Lung microvascular endothelial cell (primary cell): ENCODE measurements around the gene GRIA4. TPM values are rescaled to one million over a fixed set of nuclear protein-coding genes. Genes with fewer than 3 reads are reported as not detected.

Experiments
- DNase-seq, 2 donors: peaks; one replicate each; pipeline versions ENCODE4 v3.0.0 to v3.0.0-alpha.2; 2010; ENCODE audit warnings: low read depth in 2 of 2
- total RNA-seq: library from RNA; depleted of rRNA; stranded (reverse); fragments of >200 nt; gene quantifications from 2 replicates; pipeline ENCODE4 v1.2.1, GENCODE V29; 2014

Gene GRIA4
- not detected in 2 replicates for total RNA-seq

DNA sequence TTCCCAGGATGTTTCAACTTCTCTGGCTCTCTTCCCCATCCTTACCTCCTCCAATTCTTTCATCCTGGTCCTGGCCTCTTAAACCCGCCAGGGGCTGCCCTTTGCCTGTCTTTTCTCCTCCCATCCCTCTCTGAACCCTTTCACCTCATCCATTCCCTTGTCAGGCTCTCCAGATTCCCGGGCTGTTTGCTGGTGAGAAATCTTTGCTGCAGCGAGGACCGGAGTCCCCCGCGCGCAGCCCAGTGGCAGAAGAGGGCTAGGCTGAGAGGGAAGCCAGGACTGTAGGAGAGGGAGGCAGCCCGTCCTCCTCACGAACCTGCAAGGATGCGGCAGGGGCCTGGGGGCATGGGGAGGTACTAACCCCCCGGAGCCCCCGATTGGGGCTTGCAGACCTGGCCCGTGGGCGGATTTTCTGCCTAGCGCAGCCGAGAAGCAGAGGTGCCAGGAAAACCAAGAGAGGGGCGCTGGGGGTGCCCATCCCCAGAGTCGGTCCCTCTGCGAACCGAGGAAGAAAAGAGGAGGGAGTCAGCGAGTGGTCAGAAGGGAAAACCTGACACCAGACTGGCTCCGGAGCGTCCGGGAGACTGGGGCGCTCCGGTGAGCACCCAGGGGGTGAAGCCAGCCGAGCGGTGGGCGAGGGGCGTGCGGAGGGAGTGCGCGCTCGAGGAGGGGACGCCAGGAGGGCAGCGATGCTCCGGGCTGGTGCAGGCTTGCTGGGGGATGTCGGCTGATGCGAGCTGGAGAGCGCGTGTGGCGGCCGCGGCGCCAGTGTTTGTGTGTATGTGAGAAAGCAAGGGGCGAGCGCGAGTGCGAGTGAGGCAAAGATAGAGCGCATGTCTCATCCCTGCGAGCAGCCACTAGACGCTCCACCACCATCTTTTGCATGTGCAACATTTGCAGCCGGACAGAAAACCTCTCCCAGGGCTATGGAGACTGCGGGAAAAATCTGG lies at the start of gene GRIA4:
TSS of gene GRIA4 (plus strand) at position 242 of the 950 bp plus-strand sequence. CDS start 925 bp downstream, outside the sequence.
- DNase-seq = peak; percentile 28 to 54

DNA sequence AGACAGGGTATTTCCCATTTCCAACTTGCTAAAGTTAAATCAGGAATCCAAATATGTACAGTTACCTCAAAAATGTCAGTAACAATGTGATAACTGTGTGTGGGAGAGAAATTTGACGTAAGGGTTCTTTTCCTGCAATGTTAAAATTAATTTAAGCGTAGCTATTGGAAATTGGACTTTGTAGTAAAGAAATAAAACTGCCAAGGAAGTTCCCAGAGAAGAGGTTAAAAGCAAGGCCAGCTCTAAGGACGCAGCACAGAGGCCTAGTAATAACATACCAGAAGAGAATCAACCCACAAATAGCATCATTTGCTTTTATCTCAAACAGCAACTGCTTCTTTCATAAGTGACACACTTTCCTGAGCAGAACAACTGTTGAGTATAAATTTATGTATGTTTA lies 36.8 kb upstream of the GRIA4 start:
- no peak for DNase-seq

- no peak for DNase-seq
Measured at GRCh38 chr11:105574974-105575373, 34.9 kb upstream of the GRIA4 start.

GRCh38 chr11:105577641-105578040 lies 32.2 kb upstream of the GRIA4 start:
- peak; percentile 1 to 28 for DNase-seq

GRCh38 chr11:105579111-105579510 lies 30.8 kb upstream of the GRIA4 start:
- peak in 1 of 2 donors; percentile 0 for DNase-seq

DNA sequence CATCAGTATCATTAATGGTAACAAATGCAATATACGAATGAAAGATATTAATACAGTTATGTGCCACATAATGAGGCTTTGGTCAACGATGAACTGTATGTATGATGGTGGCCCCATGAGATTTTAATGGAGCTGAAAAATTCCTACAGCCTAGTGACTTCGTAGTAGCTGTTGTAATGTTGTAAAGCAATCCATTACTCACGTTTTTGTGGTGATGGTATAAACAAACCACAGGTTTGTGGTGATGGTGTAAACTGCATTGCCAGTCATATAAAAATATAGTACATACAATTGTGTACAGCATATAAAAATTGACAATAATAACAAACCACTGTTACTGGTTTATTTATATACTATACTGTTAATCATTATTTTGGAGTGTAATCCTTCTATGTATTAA lies 27.4 kb upstream of the GRIA4 start:
- no peak for DNase-seq

- DNase-seq = peak; percentile 23 to 38
Measured at GRCh38 chr11:105588001-105588400, 21.9 kb upstream of the GRIA4 start.

DNA sequence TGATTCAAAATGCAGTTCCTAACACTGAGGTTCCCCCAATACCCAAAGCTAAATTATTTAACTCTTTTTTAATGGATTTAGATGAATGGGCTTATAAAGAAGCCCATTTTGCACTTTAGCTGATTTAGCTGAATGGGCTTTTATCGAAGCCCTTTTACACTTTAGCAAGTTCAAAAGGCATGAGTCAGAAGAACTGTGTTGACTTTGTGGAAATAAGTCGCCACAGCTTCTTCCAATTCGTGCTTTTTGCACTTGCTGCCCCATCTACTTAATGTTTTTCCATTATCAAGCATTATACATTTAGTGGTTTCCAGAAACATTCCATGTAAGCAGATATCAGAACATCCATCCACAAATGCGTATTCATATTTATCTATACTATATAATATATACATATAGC lies 20.5 kb upstream of the GRIA4 start:
- DNase-seq = no peak

DNA sequence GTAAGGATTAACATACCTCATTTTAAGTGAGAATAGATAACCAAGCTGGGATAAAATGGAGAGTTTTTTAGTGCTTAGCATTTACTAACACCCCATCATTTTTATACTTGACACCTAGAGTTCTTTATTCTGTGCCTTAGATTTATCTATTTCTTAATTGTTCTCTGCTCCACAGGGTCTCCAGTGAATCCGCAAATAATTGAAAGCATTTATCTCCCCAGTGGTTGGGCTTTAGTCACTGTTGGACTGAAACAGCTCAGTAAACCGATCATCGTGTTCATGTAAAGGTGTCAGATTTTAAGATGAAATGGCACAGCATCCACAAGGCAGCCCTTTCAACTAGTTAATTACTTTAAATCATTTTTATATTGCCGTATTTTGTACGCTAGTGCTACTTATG lies 17.8 kb upstream of the GRIA4 start:
- no peak for DNase-seq

DNA sequence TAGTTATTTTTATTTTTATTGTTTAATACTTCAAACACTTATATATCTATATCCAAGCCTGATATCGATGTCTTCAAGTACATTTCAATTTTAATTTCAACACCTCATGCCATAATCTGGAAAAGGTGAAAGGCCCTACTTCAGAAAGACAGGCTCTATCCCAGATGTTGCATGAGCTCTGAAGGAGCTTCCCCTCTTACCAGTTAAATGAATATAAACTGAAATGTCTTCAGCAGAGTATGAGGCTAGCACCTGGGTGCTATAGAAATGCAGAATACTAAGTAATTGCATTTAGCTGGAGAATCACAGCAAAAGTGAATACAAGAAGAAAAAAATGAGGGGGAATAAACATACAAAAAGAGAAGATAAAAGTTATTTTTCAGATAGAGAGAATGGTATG lies 11.5 kb upstream of the GRIA4 start:
- no peak for DNase-seq

- DNase-seq = no peak
Measured at GRCh38 chr11:105603156-105603555, 6.7 kb upstream of the GRIA4 start.

DNA sequence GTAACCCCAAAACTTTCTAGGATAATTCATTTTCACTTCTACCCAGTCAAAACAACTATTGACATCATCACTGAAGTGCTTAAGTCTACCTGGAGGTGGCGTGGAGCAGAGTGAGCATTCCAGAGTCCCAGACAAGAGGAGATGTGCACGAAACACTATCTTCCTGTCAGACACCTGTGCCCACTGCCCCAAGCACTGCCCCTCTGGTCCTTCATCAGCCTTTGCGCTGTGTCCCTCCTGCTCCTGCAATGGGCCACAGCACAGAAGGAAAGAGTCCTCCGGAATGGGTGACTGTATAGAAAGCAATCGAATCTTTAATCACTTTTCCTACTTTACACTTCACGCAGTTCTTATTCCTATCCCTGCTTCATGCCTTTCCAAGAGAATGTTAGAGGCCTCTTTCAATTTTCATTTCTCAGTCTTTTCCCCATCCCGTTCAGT lies 512 bp upstream of the GRIA4 start:
- DNase-seq = peak; percentile 31 to 39

- no peak for DNase-seq
Measured at GRCh38 chr11:105610871-105611571, 1.1 kb downstream of the GRIA4 start.

- no peak for DNase-seq
Measured at GRCh38 chr11:105611572-105612441, 1.9 kb downstream of the GRIA4 start.

GRCh38 chr11:105612771-105613170 lies 2.9 kb downstream of the GRIA4 start:
- no peak for DNase-seq

DNA sequence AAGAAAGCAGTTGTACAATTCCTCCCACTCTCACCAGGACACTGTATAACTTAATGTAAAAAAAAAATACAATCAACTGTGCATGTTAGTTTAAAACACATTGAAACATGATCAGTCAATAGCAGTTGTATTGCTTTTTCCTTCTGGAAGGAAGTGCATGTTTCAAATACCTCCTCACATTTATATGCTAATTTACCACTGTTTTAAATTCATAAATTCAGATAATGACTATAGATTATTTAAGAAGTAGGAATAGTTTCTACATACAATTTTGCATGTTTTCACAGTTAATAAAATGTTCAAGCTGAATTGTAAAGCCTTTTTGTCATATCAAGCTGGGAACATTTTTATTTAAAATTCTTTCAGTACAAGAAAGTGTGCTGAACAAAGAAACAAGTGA lies 3.3 kb downstream of the GRIA4 start:
- no peak for DNase-seq

GRCh38 chr11:105618343-105618955 lies 8.6 kb downstream of the GRIA4 start:
- DNase-seq = no peak

- no peak for DNase-seq
Measured at GRCh38 chr11:105619556-105619955, 9.7 kb downstream of the GRIA4 start.

GRCh38 chr11:105622016-105622415 lies 12.1 kb downstream of the GRIA4 start:
- no peak for DNase-seq

- no peak for DNase-seq
Measured at GRCh38 chr11:105632316-105632715, 22.4 kb downstream of the GRIA4 start.

DNA sequence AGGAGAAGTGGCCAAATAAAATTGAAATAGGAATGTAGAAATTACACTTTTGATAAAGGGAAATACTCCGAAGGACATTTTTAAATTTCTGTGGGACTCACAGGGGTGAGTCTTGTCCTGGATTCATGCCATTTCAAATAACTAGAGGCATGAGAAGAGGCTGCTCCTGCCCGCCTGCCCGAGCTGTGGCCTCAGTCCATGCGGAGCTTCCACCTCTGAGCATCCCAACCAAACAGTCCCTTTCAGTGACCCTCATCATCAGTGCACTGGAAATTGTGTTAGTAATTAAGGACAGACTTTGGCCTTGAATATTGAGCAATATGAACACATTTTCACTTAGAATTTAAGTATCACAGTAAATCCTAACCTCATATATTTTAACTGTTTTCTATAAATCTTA lies 25.6 kb downstream of the GRIA4 start:
- DNase-seq = no peak
